SK-N-SH (cell line): ENCODE results near the gene CTLA4. TPM values are rescaled to one million over a fixed set of nuclear protein-coding genes. Genes with fewer than 3 reads are reported as not detected.

Experiments used
- CTCF ChIA-PET: fragments of 300-600, 350-600 bp; formaldehyde crosslinking; extraction: SDS; loops from one replicate; lab custom pipeline; 2021; lab: Yijun Ruan, JAX
- POLR2A ChIA-PET: fragments of 350-600 bp; sonication (Branson Sonifier 250); formaldehyde crosslinking; extraction: SDS; loops from one replicate; lab custom pipeline; 2020; ENCODE audit warnings: antibody characterized with exemption, inconsistent platforms; lab: Yijun Ruan, JAX
- DNase-seq: peaks from one replicate; pipeline ENCODE4 v3.0.0; 2012
- H2AFZ ChIP-seq: fragments of 200-600 bp; sonication (generic); 2 replicates; pipeline ENCODE4 v1.8.1; 2016; ENCODE audit warnings: antibody characterized with exemption, mild to moderate bottlenecking, low read depth
- H3F3A ChIP-seq: fragments of 200-600 bp; sonication (generic); replicated peaks from 2 replicates; pipeline ENCODE3; 2016; ENCODE audit warnings: antibody characterized with exemption, mild to moderate bottlenecking; ENCODE audit not compliant: insufficient read depth
- H3K27ac ChIP-seq, 2 experiments: fragments of 200-500 bp in 1 of 2; fragments of 200-600 bp in 1 of 2; sonication (Bioruptor generic) in 1 of 2; sonication (generic), shearing (Covaris generic) in 1 of 2; 2 replicates each; pipeline versions ENCODE4 v1.5.1 to v1.6.1; 2014 to 2016; ENCODE audit warnings: low read depth in 2 of 2, inconsistent platforms in 1 of 2, low read length in 1 of 2, mild to moderate bottlenecking in 1 of 2, mixed read lengths in 1 of 2
- H3K27me3 ChIP-seq: fragments of 200-600 bp; sonication (generic), shearing (Covaris generic); 2 replicates; pipeline ENCODE4 v1.6.1; 2016; ENCODE audit warnings: mixed run types; ENCODE audit not compliant: insufficient read depth
- H3K36me3 ChIP-seq, 2 experiments: fragments of 200-500 bp in 1 of 2; fragments of 200-600 bp in 1 of 2; sonication (Bioruptor generic) in 1 of 2; sonication (generic) in 1 of 2; replicated peaks in 1 of 2; 2 replicates each; pipeline versions ENCODE3 to v1.5.1; 2014 to 2016; ENCODE audit warnings: low read length in 1 of 2, mild to moderate bottlenecking in 1 of 2; ENCODE audit not compliant: insufficient read depth in 2 of 2, control insufficient read depth in 1 of 2
- H3K4me1 ChIP-seq, 2 experiments: fragments of 200-500 bp in 1 of 2; fragments of 200-600 bp in 1 of 2; sonication (Bioruptor generic) in 1 of 2; sonication (generic), shearing (Covaris generic) in 1 of 2; 2 replicates each; pipeline versions ENCODE4 v1.5.1 to v1.6.1; 2014 to 2016; ENCODE audit warnings: low read depth in 1 of 2, low read length in 1 of 2, mixed run types in 1 of 2; ENCODE audit not compliant: insufficient read depth in 2 of 2, control insufficient read depth in 1 of 2
- H3K4me2 ChIP-seq: fragments of 200-600 bp; sonication (generic), shearing (Covaris generic); 2 replicates; pipeline ENCODE4 v1.6.1; 2017; ENCODE audit warnings: mixed run types
- H3K4me3 ChIP-seq, 2 experiments: fragments of 200-500 bp in 1 of 2; fragments of 200-600 bp in 1 of 2; sonication (Bioruptor generic) in 1 of 2; sonication (generic), shearing (Covaris generic) in 1 of 2; 2 replicates each; pipeline versions ENCODE4 v1.5.1 to v1.8.1; 2014 to 2016; ENCODE audit warnings: low read depth in 2 of 2, inconsistent platforms in 1 of 2, low read length in 1 of 2, mild to moderate bottlenecking in 1 of 2, mixed read lengths in 1 of 2, moderate library complexity in 1 of 2
- H3K79me2 ChIP-seq: fragments of 200-600 bp; sonication (generic); 2 replicates; pipeline ENCODE4 v1.8.1; 2017; ENCODE audit warnings: mild to moderate bottlenecking; ENCODE audit not compliant: insufficient read depth
- H3K9ac ChIP-seq: fragments of 200-600 bp; sonication (generic); 2 replicates; pipeline ENCODE4 v1.6.1; 2017; ENCODE audit warnings: mixed run types
- H3K9me2 ChIP-seq: fragments of 200-600 bp; sonication (generic); 2 replicates; pipeline ENCODE4 v1.6.1; 2017; ENCODE audit warnings: mixed run types
- H3K9me3 ChIP-seq: fragments of 200-600 bp; sonication (generic); 2 replicates; pipeline ENCODE4 v1.6.1; 2017; ENCODE audit warnings: mixed run types, mild to moderate bottlenecking, moderate library complexity
- H4K20me1 ChIP-seq: fragments of 200-600 bp; sonication (generic); 2 replicates; pipeline ENCODE4 v1.6.1; 2017; ENCODE audit warnings: mild to moderate bottlenecking, mixed run types; ENCODE audit not compliant: insufficient read depth
- CHD2 ChIP-seq: fragments of 150-350 bp; IDR thresholded peaks from 2 replicates; pipeline ENCODE4 v1.6.1; 2018; ENCODE audit warnings: low read length; ENCODE audit not compliant: partially characterized antibody
- ELF1 ChIP-seq: IDR thresholded peaks from 2 replicates; pipeline ENCODE4 v1.4.0; 2012
- EP300 ChIP-seq, 2 experiments: IDR thresholded peaks; 2 replicates each; pipeline versions ENCODE4 v1.4.0 to v1.6.1; 2012; ENCODE audit warnings: borderline replicate concordance in 1 of 2, low read depth in 1 of 2, low read length in 1 of 2
- GABPA ChIP-seq: IDR thresholded peaks from 2 replicates; pipeline ENCODE4 v1.4.0; 2012; ENCODE audit warnings: low read depth, mild to moderate bottlenecking
- MXI1 ChIP-seq: IDR thresholded peaks from 2 replicates; pipeline ENCODE4 v1.6.1; 2012; ENCODE audit warnings: mild to moderate bottlenecking, low read depth, low read length, improper control_type of control experiment
- NRF1 ChIP-seq: IDR thresholded peaks from 2 replicates; pipeline ENCODE4 v1.6.1; 2012; ENCODE audit warnings: low read depth, mild to moderate bottlenecking, low read length
- RAD21 ChIP-seq: IDR thresholded peaks from 2 replicates; pipeline ENCODE4 v1.6.1; 2012; ENCODE audit warnings: mild to moderate bottlenecking, low read length
- RCOR1 ChIP-seq: fragments of 150-350 bp; IDR thresholded peaks from 2 replicates; pipeline ENCODE4 v1.6.1; 2017; ENCODE audit warnings: antibody characterized with exemption, low read length
- REST ChIP-seq: IDR thresholded peaks from 2 replicates; pipeline ENCODE4 v1.6.1; 2012; ENCODE audit warnings: mild to moderate bottlenecking, low read depth, low read length, moderate library complexity
- RXRA ChIP-seq: IDR thresholded peaks from 2 replicates; pipeline ENCODE4 v1.4.0; 2012; ENCODE audit warnings: low read depth, mild to moderate bottlenecking, borderline replicate concordance
- ZBTB33 ChIP-seq: IDR thresholded peaks from 2 replicates; pipeline ENCODE4 v1.4.0; 2012; ENCODE audit warnings: low read depth, borderline replicate concordance
- WGBS: methylation state at CpG from one replicate; pipeline ENCODE4 v1.1.6; 2017; ENCODE audit warnings: low lambda C conversion rate; 5-methylcytosine and 5-hydroxymethylcytosine counted together
- polyA plus RNA-seq, 3 experiments: library from polyadenylated mRNA; depleted of rRNA; stranded (reverse); fragments of >200 nt; gene quantifications; 2 replicates each; pipeline ENCODE4 v1.2.3, GENCODE V29; 2012
- TF ChIP-seq, protein P1 (sequence below): fragments of 150-350 bp; IDR thresholded peaks from 2 replicates; pipeline ENCODE4 v1.6.1; 2017; ENCODE audit warnings: antibody characterized with exemption, low read length, low read depth, borderline replicate concordance

The CTLA4 gene
- polyA plus RNA-seq, 1 of the 3 experiments (the other 2 are of a cell fraction) = not detected

- POLR2A ChIA-PET = no interaction called here
- no peak for TF ChIP-seq MXI1
- Histone ChIP-seq H3K9me2 (no peaks in the 10 kb centered on the region), H3K4me1 (no peaks in the 10 kb centered on the region), H3K9ac (no peak overlapping the region), H3K9me3 (no peaks in the 10 kb centered on the region), H3K36me3 (no peaks in the 10 kb centered on the region), H4K20me1 (no peaks in the 10 kb centered on the region), H3K27ac (no peak overlapping the region), H3F3A (no peaks in the 10 kb centered on the region), H3K4me3 (no peak overlapping the region), H3K79me2 (no peaks in the 10 kb centered on the region), H2AFZ (no peak overlapping the region), H3K4me2 (no peak overlapping the region), H3K27me3 (no peaks in the 10 kb centered on the region)
- no peak for DNase-seq
- CTCF ChIA-PET = no interaction called here
- 74% methylated on average over 5 of the region's 5 CpGs for WGBS
Measured at GRCh38 chr2:203841654-203842053, 25.9 kb upstream of the CTLA4 start.

DNA sequence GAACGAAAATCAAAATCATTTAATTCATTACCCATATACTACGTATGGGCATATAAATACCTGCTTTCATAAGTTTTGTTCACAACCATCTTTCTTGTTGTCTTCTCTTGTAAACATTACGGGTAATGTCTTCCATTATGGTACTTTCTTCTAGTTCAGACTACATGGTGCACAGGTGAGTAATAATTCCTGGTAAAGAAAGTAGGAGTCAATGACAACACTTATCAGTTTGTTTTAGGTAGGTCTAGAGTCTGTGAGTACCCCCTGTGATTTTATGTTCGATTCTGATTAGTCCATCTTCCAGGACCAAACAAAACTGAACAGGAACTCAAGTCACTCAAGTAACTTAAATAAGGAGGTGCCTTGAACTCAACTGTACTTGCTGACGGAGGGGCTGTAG is 25.2 kb upstream of the CTLA4 start:
- no peaks in the 10 kb centered on the region for H3K4me1 ChIP-seq
- POLR2A ChIA-PET = no interaction called here
- no peak overlapping the region for H3K4me2 ChIP-seq
- CTCF ChIA-PET = no interaction called here
- no peaks in the 10 kb centered on the region for H3K27me3 ChIP-seq
- no peaks in the 10 kb centered on the region for H3K9me3 ChIP-seq
- no peaks in the 10 kb centered on the region for H4K20me1 ChIP-seq
- no peaks in the 10 kb centered on the region for H3F3A ChIP-seq
- no peak overlapping the region for H2AFZ ChIP-seq
- no peak overlapping the region for H3K27ac ChIP-seq
- H3K9ac ChIP-seq = no peak overlapping the region
- no peaks in the 10 kb centered on the region for H3K9me2 ChIP-seq
- no peak overlapping the region for H3K4me3 ChIP-seq
- H3K36me3 ChIP-seq = no peaks in the 10 kb centered on the region
- H3K79me2 ChIP-seq = no peaks in the 10 kb centered on the region
- WGBS = 52% methylated on average over 5 of the region's 5 CpGs
- DNase-seq = no peak
- TF ChIP-seq REST (no peak), CHD2 (no peak), NRF1 (no peak)
- TF ChIP-seq, protein P1, sequence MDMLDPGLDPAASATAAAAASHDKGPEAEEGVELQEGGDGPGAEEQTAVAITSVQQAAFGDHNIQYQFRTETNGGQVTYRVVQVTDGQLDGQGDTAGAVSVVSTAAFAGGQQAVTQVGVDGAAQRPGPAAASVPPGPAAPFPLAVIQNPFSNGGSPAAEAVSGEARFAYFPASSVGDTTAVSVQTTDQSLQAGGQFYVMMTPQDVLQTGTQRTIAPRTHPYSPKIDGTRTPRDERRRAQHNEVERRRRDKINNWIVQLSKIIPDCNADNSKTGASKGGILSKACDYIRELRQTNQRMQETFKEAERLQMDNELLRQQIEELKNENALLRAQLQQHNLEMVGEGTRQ = no peak

DNA sequence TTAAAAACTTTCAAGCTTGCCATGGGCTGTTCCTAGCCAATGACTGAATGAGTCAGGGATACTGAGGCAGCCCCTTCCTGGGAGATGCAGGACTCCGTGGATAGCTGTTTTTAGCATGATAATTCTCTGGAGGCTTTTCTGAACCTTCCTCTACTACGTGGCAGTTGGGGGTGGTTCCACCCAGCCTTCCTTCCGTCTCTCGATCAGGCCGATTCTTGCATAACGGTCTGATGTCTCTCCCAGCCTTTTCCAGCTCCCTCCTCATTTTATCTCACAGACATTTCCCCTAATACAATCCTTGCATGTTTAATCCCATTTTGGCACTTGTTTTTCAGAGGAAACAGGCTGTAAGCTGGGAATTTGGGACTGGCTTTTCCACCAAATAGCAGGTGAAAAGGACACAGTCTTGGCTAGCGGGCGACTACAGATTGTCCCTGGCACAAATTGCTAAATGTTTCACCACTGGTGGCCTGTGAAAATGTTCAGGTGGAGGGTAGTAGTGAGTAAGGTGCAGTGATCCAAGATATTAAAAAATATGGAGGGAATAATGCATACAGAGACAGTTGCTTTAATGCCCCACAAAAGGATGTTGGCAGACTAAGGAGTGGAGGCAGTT is 21.0 kb upstream of the CTLA4 start:
- no peaks in the 10 kb centered on the region for H3K27me3 ChIP-seq
- H3K79me2 ChIP-seq = no peaks in the 10 kb centered on the region
- no peaks in the 10 kb centered on the region for H3K9me2 ChIP-seq
- H2AFZ ChIP-seq = no peak overlapping the region
- no peak overlapping the region for H3K9ac ChIP-seq
- H3K4me1 ChIP-seq = no peaks in the 10 kb centered on the region
- H3K36me3 ChIP-seq = no peaks in the 10 kb centered on the region
- no peak overlapping the region for H3K4me3 ChIP-seq
- H3K27ac ChIP-seq = no peak overlapping the region
- H3F3A ChIP-seq = no peaks in the 10 kb centered on the region
- POLR2A ChIA-PET = no interaction called here
- no peak overlapping the region for H3K4me2 ChIP-seq
- WGBS = 62% methylated on average over 8 of the region's 8 CpGs
- no peak for DNase-seq
- CTCF ChIA-PET = no interaction called here
- H4K20me1 ChIP-seq = no peaks in the 10 kb centered on the region
- no peaks in the 10 kb centered on the region for H3K9me3 ChIP-seq
- TF ChIP-seq ZBTB33 (no peak), EP300 (IDR thresholded peaks at IDR 0.05; ENCODE audit: borderline replicate concordance in 1 of 2, low read depth in 1 of 2, low read length in 1 of 2) (no peak), GABPA (no peak), NRF1 (no peak), ELF1 (no peak), RAD21 (no peak), RCOR1 (no peak), RXRA (no peak)
